HG03521 (cell line): ENCODE results near the gene MYB.
"Not testable (repeated sequence)": the region's sequence is repeated elsewhere in the genome, so short reads cannot be mapped to it uniquely, and the experiment has no call there.

ENCODE experiments used
- ATAC-seq: cut with Tn5 transposase; IDR thresholded peaks from one replicate; pipeline ENCODE4 v1.9.1; 2021; ENCODE audit warnings: mild to moderate bottlenecking, moderate library complexity; ENCODE audit not compliant: unreplicated experiment

The MYB gene

DNA sequence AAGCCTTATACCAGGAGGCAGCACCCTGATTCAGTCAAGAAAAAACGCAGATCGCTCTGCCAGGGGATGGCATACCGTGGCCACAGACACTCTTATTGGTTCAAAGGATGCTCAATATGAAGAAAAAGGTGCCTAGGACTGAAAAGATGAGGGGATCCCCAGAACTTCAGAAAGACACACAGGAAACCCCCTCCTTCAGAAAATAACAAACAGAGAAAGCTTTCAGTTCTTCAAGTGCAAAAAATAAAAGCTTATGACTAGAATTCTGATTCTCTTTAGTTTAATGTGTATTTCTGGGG lies 17.7 kb upstream of the MYB start:
- no peak for ATAC-seq

DNA sequence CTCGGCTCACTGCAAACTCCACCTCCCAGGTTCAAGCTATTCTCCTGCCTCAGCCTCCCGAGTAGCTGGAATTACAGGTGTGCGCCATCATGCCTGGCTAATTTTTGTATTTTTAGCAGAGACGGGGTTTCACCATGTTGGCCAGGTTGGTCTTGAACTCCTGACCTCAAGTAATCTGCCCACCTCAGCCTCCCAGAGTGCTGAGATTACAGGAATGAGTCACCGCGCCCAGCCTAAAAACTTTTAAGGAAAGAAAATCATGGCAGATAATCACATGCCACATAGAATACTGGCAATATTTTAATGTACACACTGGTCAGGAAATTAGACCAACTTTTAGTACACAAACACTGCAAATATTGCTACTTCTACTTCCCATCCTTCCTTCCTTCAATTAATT lies 16.7 kb upstream of the MYB start:
- not testable (repeated sequence) for ATAC-seq

DNA sequence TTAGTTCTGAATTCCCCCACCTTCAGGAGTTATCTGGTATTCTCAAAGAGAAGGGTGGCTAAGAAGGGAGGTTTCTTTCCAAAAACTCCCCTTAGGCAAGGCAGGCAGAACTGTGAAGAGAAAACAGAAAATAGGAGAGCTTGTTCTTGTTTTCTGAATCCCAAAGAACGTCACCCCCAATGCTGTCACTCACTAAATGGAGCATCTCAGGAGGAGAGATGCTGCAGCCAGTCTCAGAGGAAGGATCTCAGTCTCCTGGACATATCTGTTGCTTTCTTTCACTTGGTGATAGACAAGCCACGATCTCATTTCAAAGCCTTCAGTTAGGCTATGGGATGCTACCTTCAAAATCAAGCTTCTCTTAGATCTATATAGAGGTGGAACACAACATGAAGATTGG lies 16.1 kb upstream of the MYB start:
- ATAC-seq = no peak

- no peak for ATAC-seq
These were observed 14.6 kb upstream of the MYB start for GRCh38 chr6:135166515-135166914.

- no peak for ATAC-seq
These were observed 13.5 kb upstream of the MYB start for GRCh38 chr6:135167617-135168016.

DNA sequence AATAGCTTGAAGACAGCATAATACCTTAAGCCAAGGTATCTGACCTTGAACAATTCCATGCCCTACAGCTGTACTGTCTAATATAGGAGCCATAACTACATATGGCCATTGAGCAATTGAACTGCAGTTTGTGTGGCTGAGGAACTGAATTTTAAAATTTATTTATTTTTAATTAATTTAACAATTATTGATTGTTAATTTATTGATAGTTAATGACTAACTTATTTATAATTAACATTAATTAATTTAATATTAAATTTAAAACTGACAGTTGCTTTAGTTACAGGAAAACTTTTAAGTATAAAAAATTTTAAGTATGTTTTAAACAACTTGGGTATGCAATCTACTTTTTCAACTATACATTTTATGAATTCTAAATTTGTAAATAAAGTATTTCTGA lies 12.3 kb upstream of the MYB start:
- no peak for ATAC-seq

DNA sequence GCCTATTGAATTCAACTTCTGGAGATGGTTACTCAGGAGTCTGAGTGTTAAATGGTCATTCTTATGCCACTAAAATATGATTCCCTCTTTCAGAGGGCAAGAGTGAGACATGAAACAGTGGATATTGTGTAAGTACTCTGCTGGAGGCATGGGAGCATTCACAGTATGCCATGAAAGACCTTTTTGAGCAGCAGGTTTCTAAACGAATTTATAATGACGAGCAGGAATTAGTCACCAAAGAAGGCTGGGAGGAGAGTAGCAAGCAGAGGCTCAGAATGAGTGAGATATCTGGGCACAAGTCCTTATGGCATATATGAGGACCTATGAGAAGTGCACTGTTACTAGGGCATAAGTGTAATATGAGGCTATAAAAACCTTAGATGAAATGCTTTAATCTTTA lies 10.9 kb upstream of the MYB start:
- ATAC-seq = no peak

GRCh38 chr6:135170849-135171248 lies 10.3 kb upstream of the MYB start:
- no peak for ATAC-seq

GRCh38 chr6:135173242-135173988 lies 7.7 kb upstream of the MYB start:
- no peak for ATAC-seq

- no peak for ATAC-seq
These were observed 7.1 kb upstream of the MYB start for GRCh38 chr6:135173989-135174484.

DNA sequence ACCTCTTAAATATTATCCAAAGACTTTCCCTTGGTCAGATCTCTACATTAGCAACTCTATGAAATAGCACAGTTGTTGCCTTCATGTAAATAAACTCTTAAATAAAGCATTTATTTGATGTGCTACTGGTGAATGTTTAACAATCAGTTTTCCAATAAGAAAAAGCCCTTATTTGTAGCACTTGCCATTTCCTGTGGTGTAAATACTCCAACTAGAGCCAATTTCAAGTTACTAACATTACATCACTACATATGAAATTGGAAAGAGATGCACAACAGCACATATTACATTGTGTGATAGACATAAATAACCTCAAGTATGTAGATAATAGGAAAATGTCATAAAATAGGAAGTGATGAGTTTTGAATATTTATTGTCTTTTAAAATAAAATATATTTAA lies 5.0 kb upstream of the MYB start:
- ATAC-seq = no peak

DNA sequence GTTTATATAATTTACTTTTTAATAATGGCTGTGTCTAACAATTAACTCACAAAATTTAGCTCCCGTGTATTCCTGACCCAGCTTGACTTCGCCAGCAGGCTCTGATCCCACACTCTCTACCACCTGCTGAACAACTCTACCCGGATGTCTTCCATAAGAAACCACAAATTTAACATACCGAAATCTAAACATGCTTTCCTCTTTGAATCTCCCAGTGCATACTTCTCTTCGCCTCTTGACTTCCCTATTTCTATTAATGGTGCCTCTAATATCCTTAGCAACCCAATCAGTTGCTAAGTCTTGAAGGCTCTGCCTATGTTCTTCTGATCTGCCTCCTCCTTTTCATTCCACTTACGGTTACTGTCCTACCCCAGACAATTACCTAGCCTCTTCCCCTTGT lies 4.6 kb upstream of the MYB start:
- no peak for ATAC-seq

DNA sequence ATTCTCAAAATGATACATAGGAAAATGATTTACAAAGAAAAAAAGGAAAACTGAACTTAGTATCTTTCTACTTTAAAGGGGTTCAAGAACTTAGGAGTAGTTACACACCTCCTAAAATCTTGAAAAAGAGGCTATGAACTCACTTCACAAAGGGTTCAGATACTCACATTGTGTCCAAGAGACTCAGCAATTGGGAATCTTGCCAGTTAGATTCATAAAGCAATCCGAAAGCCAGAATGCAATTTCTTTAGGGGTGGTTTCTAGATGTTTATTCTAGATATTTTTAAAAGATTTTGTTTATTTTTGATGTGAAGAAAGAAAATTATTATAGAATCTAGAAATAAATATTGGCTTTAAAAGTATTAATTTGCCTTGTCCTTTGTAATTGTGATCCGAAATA lies 1.7 kb upstream of the MYB start:
- ATAC-seq = no peak

GRCh38 chr6:135179920-135180541 lies 1.1 kb upstream of the MYB start:
- no peak for ATAC-seq

DNA sequence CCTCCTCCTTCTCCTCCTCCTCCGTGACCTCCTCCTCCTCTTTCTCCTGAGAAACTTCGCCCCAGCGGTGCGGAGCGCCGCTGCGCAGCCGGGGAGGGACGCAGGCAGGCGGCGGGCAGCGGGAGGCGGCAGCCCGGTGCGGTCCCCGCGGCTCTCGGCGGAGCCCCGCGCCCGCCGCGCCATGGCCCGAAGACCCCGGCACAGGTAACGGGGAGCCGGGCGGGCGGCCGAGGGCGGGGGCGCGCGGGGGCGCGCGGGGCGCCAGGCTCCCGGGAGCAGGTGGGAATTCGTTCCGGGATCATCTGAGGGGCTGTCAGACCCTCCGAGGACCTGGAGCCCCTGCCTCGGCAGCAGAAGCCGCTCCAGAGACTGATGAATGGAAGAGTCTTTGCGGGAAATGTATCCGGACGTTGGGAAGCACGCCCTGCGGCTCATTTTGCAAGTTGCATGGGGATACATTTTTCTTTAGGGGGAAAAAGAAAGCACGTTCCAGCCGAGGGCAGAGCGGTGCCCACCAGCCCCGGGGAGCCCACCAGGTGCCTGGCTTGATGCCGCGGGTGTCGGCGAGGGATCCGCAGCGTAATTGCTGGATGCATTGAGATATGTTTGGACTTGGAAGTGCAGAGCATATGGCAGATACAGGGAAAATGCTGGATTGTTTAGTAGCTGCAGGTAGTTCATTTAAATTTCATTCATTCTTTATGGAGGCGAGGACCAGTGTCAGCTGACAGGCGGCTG lies 394 bp downstream of the MYB start:
- no peak for ATAC-seq

GRCh38 chr6:135182071-135183001 lies 1.2 kb downstream of the MYB start:
- peak; percentile 11 for ATAC-seq

- peak; percentile 45 for ATAC-seq
These were observed 2.0 kb downstream of the MYB start for GRCh38 chr6:135183002-135183531.

- peak; percentile 26 for ATAC-seq
These were observed 2.7 kb downstream of the MYB start for GRCh38 chr6:135183532-135184440.

DNA sequence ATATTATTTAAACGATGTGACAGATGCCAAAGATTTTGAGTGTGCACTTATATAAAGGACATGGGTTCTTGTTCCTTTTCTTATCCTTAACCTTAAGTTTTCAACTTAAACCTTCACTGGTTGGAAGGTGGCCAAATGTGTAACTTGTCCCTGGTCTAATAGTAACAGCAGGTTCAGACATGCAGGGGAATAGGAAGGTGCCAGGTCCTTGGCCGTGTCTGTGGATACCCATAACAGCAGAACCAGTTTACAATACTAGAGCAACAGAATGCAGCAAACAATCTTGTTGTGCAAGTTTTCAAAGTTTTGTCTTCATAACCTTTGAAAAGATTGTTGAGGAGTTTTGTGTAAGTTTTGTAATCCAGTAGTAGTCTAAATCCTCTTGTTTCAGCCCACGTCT lies 4.4 kb downstream of the MYB start:
- no peak for ATAC-seq

- ATAC-seq = no peak
These were observed 5.1 kb downstream of the MYB start for GRCh38 chr6:135186255-135186654.
